ENCODE data around the gene TMPRSS11E.
"Not testable (repeated sequence)": the region's sequence is repeated elsewhere in the genome, so short reads cannot be mapped to it uniquely, and the experiment has no call there.

Gene TMPRSS11E

DNA sequence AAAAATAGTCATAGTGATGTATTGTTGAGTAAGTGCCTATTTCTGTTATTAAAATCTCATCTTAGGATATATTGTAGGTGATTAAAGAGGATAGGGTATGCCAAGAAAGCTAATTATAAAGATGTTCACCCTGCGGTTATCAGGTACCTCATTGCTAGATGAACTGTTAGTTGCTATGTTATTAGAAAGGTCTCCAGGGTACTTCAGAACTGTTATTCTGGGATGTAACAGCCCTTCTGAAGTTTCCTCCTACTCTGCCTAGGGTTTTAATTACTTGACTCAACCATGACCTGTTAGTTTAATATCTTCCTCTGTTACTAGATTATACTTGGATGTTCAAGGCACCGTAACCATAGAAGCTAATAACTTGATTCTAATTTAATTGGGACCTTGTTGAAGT is 15.4 kb downstream of the TMPRSS11E start:
- DNase-seq: no peak

- DNase-seq: no peak
Observed at GRCh38 chr4:68463796-68464195, 16.5 kb downstream of the TMPRSS11E start.

DNA sequence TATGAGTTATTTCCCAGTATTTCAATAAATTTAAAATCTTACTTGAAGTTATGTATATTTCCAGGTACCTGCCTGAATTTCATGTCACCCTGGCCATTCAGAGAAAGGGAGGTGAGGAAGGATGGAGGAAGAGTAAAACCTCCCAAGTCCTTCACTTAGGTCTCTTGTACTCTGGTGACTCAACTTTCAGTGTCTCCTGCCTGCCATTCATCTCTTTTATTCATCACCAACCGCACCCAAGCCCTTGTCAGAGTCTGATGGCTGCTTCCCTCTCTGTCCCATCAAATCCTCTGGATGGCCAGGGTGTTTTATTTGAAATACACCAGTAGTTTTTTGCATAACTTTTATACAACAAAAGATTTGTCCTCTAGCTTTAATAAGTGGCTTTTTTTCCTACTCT is 17.8 kb downstream of the TMPRSS11E start:
- DNase-seq: no peak

DNA sequence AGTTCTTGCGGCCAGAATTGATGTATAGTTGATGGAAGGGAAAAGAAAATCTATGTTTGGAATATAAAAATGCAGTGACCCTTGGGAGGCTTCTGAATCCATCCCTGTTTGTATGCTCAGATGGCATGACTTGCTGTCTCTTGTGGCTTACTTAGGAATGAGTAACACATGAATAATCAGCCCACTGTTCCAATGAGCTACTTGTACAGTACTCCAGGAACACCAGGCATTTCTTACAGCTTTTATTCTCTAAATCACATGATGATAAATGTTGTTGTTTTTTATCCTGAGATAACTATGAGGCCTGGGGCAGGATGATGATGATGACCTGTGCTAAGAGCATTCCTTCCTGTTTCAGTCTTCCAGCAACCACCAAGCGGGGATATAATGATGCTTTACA is 18.9 kb downstream of the TMPRSS11E start:
- DNase-seq: no peak

- DNase-seq: no peak
Observed at GRCh38 chr4:68466751-68467150, 19.5 kb downstream of the TMPRSS11E start.

GRCh38 chr4:68469482-68469881 is 22.2 kb downstream of the TMPRSS11E start:
- DNase-seq: no peak

DNA sequence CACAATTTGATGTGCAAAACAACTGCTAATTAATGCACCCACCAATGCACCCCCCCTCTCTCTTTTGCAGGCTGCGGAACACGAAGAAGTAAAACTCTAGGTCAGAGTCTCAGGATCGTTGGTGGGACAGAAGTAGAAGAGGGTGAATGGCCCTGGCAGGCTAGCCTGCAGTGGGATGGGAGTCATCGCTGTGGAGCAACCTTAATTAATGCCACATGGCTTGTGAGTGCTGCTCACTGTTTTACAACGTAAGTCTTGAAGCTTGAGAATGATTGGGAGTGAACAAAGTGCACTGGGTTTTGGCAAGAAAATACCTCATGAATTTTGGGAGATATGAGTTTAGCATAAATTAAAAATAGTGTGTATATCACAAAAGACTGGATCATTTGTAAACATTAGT is 28.9 kb downstream of the TMPRSS11E start:
- no peak for DNase-seq

DNA sequence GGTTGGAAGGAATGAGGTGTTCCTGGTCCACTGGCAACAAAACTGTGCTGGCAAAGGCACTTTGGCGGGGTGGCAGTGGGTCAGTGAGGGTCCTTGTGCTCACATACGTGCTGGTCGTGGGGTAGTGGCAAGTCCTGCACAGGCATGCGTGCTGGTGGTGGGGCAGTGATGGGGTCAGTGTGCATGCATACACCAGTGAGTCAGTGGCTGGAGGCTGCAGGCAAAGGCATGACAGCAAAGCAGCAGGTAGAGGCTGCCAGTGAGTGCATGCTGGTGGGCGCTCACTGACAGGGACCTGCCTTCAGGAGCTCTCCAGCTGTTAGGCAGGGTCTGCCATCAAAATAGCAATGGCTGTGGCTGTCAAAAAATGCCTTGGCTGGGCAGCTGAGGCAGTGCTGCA is 42.1 kb downstream of the TMPRSS11E start:
- no peak for DNase-seq

GRCh38 chr4:68490826-68491457 is 43.7 kb downstream of the TMPRSS11E start:
- no peak for DNase-seq

- no peak for DNase-seq
Observed at GRCh38 chr4:68494688-68495087, 47.4 kb downstream of the TMPRSS11E start.

GRCh38 chr4:68498413-68499007 is 51.2 kb downstream of the TMPRSS11E start:
- DNase-seq: peak; percentile 65

DNA sequence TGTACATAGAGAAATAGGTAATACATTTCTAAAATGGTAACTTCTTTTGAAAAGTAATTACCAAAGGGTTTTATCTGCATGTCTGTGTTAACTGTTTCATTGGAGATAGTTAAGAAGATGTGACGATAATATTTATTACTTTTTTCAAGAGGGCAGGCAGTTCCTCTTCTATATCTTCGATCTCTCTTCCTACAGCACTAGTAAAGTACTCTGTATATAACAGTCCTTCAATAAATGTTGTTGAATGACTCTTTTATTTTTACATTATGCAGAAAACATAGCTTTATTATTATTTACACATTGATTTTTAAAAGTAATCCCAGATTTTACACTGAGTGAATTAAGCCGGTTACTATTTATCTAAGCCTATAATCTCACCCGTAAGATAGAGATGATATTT is 51.8 kb downstream of the TMPRSS11E start:
- no peak for DNase-seq

DNA sequence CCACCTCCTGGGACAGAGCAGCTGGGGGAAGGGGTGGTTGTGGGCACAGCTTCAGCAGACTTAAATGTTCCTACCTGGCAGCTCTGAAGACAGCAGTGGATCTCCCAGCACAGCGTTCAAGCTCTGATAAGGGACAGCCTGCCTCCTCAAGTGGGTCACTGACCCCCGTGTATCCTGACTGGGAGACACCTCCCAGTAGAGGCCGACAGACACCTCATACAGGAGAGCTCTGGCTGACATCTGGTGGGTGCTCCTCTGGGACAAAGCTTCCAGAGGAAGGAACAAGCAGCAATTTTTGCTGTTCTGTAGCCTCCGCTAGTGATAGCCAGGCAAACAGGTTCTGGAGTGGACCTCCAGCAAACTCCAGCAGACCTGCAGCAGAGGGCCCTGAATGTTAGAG is 56.2 kb downstream of the TMPRSS11E start:
- not testable (repeated sequence) for DNase-seq

DNA sequence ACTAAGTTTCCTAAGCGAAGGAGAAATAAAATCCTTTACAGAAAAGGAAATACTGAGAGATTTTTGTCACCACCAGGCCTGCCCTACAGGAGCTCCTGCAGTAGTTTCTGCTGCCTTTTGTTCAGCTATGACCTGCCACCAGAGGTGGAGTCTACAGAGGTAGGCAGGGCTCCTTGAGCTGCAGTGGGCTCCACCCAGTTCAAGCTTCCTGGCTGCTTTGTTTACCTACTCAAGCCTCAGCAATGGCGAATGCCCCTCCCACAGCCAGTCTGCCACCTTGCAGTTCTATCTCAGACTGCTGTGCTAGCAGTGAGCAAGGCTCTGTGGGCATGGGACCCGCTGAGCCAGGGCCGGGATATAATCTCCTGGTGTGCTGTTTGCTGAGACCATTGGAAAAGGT is 57.6 kb downstream of the TMPRSS11E start:
- not testable (repeated sequence) for DNase-seq

DNA sequence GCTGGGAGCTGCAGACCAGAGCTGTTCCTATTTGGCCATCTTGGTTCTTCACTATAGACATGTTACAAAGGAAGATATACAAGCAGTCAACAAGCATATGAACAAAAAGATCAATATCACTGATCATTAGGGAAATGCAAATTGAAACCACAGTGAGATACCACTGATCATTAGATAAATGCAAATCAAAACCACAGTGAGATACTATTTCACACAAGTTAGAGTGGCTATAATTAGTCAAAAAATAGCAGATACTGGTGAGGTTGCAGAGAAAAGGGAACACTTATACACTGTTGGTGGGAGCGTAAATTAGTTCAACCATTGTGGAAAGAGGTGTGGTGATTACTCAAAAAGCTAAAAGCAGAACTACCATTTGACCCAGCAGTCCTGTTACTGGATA is 58.2 kb downstream of the TMPRSS11E start:
- DNase-seq: not testable (repeated sequence)

DNA sequence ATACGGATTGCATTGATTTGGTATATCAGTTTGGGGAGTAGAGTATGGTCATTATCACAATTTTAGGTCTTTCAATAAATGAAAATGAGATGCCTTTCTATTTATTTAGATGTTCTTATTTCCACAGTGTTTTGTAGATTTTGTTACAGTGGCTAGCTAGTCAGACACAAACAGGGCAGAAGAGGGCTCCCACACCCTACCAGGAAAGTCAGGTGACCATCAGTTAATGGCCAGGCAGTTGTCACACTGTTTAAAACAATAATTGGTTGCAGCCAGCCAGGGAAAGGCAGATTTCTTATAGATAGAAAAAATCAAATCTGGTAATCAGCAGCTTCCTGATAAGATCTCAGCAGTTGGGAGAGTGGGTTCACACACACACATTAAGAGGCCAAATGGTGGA is 71.6 kb downstream of the TMPRSS11E start:
- no peak for DNase-seq

GRCh38 chr4:68520985-68521384 is 73.7 kb downstream of the TMPRSS11E start:
- no peak for DNase-seq

DNA sequence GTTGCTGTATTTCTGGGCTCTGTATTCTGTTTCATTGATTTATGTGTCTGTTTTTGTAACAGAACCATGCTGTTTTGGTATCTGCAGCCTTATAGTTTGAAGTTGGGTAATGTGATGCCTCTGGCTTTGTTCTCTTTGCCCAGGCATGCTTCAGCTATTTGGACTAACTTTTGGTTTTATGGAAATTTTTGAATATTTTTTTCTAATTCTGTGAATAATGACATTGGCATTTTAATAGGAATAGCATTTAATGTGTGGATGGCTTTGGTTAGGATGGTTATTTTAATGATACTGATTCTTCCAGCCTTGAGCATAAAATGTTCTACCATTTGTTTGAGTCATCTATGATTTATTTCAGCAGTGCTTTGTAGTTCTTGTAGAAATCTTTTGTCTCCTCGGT is 75.0 kb downstream of the TMPRSS11E start:
- not testable (repeated sequence) for DNase-seq

GRCh38 chr4:68535974-68536373 is 88.7 kb downstream of the TMPRSS11E start:
- no peak for DNase-seq

DNA sequence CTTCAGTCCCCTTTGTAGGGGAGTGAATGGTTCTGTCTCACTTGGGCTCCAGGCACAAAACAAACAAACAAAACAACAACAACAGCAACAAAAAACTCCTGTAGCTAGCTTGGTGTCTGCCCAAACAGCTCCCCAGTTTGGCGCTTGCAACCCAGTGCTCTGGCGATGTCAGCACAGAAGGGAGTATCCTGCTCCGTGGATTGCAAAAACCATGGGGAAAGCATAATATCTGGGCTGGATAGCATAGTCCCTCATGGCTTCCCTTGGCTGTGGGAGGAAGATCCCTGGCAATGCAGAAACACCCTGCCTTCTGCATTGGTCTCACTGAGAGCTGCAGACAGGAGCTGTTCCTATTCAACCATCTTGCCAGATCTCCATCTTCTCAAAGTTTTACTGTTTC is 89.1 kb downstream of the TMPRSS11E start:
- DNase-seq: no peak

GRCh38 chr4:68542742-68543141 is 95.5 kb downstream of the TMPRSS11E start:
- DNase-seq: not testable (repeated sequence)

All from femur (tissue), 1 donor.